GM12878 (cell line): Measurements from ENCODE around the gene MSH6. TPM values are rescaled to one million over a fixed set of nuclear protein-coding genes. Genes with fewer than 3 reads are reported as not detected.

Experiments
- CHD2 ChIP-seq: IDR thresholded peaks from 2 replicates; pipeline ENCODE4 v1.6.1; 2011; ENCODE audit warnings: low read depth, low read length, improper control_type of control experiment, borderline replicate concordance
- HDAC2 ChIP-seq: fragments of 200-600 bp; sonication (generic); IDR thresholded peaks from 2 replicates; pipeline ENCODE4 v1.6.1; 2017
- MYC ChIP-seq: IDR thresholded peaks from 2 replicates; pipeline ENCODE4 v1.6.1; 2011; ENCODE audit warnings: mild to moderate bottlenecking, low read length, moderate library complexity, inconsistent platforms; ENCODE audit not compliant: insufficient read depth, insufficient replicate concordance, insufficient read length, severe bottlenecking
- NR2C2 ChIP-seq: IDR thresholded peaks from 2 replicates; pipeline ENCODE4 v1.6.1; 2011; ENCODE audit warnings: borderline replicate concordance, low read depth; ENCODE audit not compliant: control insufficient read depth, insufficient read length
- RB1 ChIP-seq: fragments of 450-650 bp; formaldehyde crosslinking; IDR thresholded peaks from 2 replicates; pipeline ENCODE4 v1.6.1; 2017; ENCODE audit warnings: mild to moderate bottlenecking, borderline replicate concordance
- TAF1 ChIP-seq: IDR thresholded peaks from 2 replicates; pipeline ENCODE4 v1.6.1; 2011; ENCODE audit warnings: mild to moderate bottlenecking, low read depth, low read length, borderline replicate concordance
- polyA plus RNA-seq, 11 experiments: library from polyadenylated mRNA; depleted of rRNA in 4 of 11; unstranded in 6 of 11; stranded (reverse) in 5 of 11; fragments of >200 nt; fragmentation: Nextera tagmentation in 4 of 11; fragmentation: Illumina TruSeq in 1 of 11; extraction: Ambion mirVana in 4 of 11; extraction: Trizol in 1 of 11; gene quantifications; 1 replicate in 1 of 11; 2 replicates in 10 of 11; pipeline versions ENCODE4 v1.2.1 to v1.2.3, GENCODE V29; 2011 to 2016; ENCODE audit warnings: inconsistent platforms in 2 of 11, missing spikeins in 2 of 11, low read depth in 1 of 11
- total RNA-seq, 4 experiments: library from RNA; depleted of rRNA in 3 of 4; stranded (reverse); fragments of >200 nt in 3 of 4; fragmentation: Illumina TruSeq in 1 of 4; extraction: Trizol in 1 of 4; gene quantifications; 2 replicates each; pipeline versions ENCODE4 v1.2.1 to v1.2.3, GENCODE V29; 2013 to 2021
- TF ChIP-seq, protein P1 (sequence below): fragments of 450-650 bp; IDR thresholded peaks from 2 replicates; pipeline ENCODE4 v1.6.1; 2017; ENCODE audit warnings: low read depth, mild to moderate bottlenecking, moderate library complexity
- TF ChIP-seq, protein P2 (sequence below): fragments of 450-650 bp; IDR thresholded peaks from 2 replicates; pipeline ENCODE4 v1.6.1; 2016; ENCODE audit warnings: mild to moderate bottlenecking, moderate library complexity, borderline replicate concordance
- TF ChIP-seq, protein P3 (sequence below): IDR thresholded peaks from 2 replicates; pipeline ENCODE4 v1.6.1; 2012; ENCODE audit warnings: low read depth, low read length, improper control_type of control experiment
- TF ChIP-seq, protein P4 (sequence below): fragments of 450-650 bp; IDR thresholded peaks from 2 replicates; pipeline ENCODE4 v1.6.1; 2017; ENCODE audit warnings: mild to moderate bottlenecking, low read depth, inconsistent platforms; ENCODE audit not compliant: poor library complexity, severe bottlenecking
- TF ChIP-seq, protein P5 (sequence below): IDR thresholded peaks from 2 replicates; pipeline ENCODE4 v1.6.1; 2011; ENCODE audit warnings: borderline replicate concordance, low read depth, mild to moderate bottlenecking, moderate library complexity, mixed read lengths, low read length; ENCODE audit not compliant: insufficient read depth; ENCODE audit errors: extremely low read length

Gene MSH6
- total and polyA plus RNA-seq, 10 of the 15 experiments (the other 5 are each of a cell fraction or from before 2014, with no cell fraction given) = 12.4 to 108 (median 67.4) TPM

DNA sequence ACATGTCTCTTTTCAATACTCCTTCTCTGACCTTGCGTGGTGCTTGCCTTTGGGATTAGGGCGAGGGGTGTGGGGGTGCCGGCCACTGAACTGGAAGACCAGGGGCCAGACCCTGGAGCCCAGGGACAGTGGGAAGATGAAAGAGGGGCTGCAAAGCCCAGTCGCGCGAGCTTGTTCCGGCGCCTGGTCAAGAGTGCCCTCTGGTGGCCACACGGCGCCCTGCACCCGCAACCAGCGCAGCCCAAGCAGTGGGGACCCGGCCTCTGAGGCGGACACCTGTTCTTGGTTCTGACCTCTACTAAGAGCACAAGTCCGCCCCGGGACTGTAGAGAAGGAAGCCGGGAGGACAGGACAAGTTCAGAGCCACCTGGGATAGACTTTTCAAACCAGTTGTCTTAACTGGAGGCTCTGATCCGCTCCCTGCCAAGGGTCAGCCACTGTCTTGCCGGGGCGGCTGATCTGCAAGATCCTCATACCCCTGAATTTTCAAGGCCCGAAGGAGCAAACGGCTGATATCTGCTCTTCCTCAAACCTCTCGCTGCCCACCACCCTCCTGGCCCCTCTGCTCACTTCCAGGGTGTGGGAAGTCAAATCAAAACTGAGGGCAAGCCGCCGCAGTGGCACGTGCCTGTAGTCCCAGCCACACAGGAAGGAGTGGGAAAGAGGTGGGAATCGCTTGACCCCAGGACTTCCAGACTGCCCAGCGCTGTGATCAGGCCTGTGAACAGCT, 14.9 kb upstream of the MSH6 start (continued):
- TF ChIP-seq, protein P1, sequence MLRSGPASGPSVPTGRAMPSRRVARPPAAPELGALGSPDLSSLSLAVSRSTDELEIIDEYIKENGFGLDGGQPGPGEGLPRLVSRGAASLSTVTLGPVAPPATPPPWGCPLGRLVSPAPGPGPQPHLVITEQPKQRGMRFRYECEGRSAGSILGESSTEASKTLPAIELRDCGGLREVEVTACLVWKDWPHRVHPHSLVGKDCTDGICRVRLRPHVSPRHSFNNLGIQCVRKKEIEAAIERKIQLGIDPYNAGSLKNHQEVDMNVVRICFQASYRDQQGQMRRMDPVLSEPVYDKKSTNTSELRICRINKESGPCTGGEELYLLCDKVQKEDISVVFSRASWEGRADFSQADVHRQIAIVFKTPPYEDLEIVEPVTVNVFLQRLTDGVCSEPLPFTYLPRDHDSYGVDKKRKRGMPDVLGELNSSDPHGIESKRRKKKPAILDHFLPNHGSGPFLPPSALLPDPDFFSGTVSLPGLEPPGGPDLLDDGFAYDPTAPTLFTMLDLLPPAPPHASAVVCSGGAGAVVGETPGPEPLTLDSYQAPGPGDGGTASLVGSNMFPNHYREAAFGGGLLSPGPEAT = no peak
- TF ChIP-seq, protein P2, sequence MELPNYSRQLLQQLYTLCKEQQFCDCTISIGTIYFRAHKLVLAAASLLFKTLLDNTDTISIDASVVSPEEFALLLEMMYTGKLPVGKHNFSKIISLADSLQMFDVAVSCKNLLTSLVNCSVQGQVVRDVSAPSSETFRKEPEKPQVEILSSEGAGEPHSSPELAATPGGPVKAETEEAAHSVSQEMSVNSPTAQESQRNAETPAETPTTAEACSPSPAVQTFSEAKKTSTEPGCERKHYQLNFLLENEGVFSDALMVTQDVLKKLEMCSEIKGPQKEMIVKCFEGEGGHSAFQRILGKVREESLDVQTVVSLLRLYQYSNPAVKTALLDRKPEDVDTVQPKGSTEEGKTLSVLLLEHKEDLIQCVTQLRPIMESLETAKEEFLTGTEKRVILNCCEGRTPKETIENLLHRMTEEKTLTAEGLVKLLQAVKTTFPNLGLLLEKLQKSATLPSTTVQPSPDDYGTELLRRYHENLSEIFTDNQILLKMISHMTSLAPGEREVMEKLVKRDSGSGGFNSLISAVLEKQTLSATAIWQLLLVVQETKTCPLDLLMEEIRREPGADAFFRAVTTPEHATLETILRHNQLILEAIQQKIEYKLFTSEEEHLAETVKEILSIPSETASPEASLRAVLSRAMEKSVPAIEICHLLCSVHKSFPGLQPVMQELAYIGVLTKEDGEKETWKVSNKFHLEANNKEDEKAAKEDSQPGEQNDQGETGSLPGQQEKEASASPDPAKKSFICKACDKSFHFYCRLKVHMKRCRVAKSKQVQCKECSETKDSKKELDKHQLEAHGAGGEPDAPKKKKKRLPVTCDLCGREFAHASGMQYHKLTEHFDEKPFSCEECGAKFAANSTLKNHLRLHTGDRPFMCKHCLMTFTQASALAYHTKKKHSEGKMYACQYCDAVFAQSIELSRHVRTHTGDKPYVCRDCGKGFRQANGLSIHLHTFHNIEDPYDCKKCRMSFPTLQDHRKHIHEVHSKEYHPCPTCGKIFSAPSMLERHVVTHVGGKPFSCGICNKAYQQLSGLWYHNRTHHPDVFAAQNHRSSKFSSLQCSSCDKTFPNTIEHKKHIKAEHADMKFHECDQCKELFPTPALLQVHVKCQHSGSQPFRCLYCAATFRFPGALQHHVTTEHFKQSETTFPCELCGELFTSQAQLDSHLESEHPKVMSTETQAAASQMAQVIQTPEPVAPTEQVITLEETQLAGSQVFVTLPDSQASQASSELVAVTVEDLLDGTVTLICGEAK = no peak
- TF ChIP-seq NR2C2 = no peak
- TF ChIP-seq, protein P3, sequence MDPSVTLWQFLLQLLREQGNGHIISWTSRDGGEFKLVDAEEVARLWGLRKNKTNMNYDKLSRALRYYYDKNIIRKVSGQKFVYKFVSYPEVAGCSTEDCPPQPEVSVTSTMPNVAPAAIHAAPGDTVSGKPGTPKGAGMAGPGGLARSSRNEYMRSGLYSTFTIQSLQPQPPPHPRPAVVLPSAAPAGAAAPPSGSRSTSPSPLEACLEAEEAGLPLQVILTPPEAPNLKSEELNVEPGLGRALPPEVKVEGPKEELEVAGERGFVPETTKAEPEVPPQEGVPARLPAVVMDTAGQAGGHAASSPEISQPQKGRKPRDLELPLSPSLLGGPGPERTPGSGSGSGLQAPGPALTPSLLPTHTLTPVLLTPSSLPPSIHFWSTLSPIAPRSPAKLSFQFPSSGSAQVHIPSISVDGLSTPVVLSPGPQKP = no peak
- no peak for TF ChIP-seq TAF1
- no peak for TF ChIP-seq MYC
- TF ChIP-seq, protein P4, sequence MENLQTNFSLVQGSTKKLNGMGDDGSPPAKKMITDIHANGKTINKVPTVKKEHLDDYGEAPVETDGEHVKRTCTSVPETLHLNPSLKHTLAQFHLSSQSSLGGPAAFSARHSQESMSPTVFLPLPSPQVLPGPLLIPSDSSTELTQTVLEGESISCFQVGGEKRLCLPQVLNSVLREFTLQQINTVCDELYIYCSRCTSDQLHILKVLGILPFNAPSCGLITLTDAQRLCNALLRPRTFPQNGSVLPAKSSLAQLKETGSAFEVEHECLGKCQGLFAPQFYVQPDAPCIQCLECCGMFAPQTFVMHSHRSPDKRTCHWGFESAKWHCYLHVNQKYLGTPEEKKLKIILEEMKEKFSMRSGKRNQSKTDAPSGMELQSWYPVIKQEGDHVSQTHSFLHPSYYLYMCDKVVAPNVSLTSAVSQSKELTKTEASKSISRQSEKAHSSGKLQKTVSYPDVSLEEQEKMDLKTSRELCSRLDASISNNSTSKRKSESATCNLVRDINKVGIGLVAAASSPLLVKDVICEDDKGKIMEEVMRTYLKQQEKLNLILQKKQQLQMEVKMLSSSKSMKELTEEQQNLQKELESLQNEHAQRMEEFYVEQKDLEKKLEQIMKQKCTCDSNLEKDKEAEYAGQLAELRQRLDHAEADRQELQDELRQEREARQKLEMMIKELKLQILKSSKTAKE = no peak
- TF ChIP-seq HDAC2 = no peak
- TF ChIP-seq, protein P5, sequence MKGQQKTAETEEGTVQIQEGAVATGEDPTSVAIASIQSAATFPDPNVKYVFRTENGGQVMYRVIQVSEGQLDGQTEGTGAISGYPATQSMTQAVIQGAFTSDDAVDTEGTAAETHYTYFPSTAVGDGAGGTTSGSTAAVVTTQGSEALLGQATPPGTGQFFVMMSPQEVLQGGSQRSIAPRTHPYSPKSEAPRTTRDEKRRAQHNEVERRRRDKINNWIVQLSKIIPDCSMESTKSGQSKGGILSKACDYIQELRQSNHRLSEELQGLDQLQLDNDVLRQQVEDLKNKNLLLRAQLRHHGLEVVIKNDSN = no peak
- TF ChIP-seq CHD2 = no peak
- peak; percentile 52; the same call in 1 of the 2 replicates for TF ChIP-seq RB1
